ENCODE measurements around the gene LSM5. TPM values are rescaled to one million over a fixed set of nuclear protein-coding genes. Genes with fewer than 3 reads are reported as not detected.
A peak's percentile ranks its signal among the peaks of the same experiment; 100 is the strongest.

LSM5 gene
- 27.5 to 51.3 TPM (median 32.7 TPM) in 3 replicates for total RNA-seq
- long read RNA-seq, transcript LSM5-208 (5 exons, 2,258 nt), result major isoform, 31 of 40 reads
- long read RNA-seq, transcript LSM5-204 (5 exons, 740 nt), result minor isoform, 6 of 40 reads
- long read RNA-seq, partial matches to known transcripts, result 0 of 40 reads
- long read RNA-seq, other reads (novel, unspliced or antisense), result 1 of 40 reads

DNA sequence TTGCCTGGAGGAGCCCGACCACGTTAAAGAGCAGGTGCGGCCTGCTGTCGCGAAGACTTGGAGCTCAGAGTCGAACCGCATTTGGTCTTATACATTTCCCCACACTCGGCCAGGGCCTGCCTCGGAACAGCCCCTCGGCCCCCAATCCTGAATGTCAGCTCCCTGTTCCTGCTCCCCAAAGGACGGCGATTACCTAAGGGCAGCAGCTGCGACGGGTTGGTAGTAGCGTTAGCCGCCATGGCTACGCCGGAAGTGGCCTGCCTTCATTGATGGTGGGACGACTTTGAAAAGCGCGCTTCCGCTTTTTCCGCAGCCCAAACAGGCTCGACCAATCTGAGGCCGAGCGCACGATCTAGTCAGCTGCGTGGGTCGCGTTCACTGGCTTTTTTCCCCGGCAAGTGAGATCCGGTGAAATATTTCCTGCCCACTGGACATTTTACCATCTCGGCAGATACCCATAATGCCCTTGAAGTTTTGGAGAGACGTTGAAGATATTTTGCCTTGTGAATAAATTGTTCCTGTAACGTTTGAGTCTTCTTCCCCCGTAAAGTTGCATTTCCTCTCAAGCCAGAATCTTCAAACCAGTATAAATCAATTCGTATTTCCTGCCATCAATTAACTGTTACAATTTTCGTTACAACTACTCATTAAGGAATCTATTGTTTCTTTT, at the start of gene LSM5:
LSM5 (minus strand) TSS at position 254 of the 670 bp plus-strand sequence; CDS start at position 239, 15 bp downstream.
- Mint-ChIP-seq H3K36me3 (ENCODE audit: low read depth) (peaks cover 5% of the 10 kb centered on the region), H3K9me3 (ENCODE audit: low read depth) (no peaks in the 10 kb centered on the region), H3K27ac (ENCODE audit: unreplicated experiment) (peak within 1 kb of the TSS; percentile 81), H3K4me3 (ENCODE audit: unreplicated experiment) (peak within 1 kb of the TSS; percentile 74), H3K27me3 (ENCODE audit: low read depth) (no peaks in the 10 kb centered on the region), H3K4me1 (ENCODE audit: low read depth) (peaks cover 25% of the 10 kb centered on the region)
- TF ChIP-seq, protein P1, sequence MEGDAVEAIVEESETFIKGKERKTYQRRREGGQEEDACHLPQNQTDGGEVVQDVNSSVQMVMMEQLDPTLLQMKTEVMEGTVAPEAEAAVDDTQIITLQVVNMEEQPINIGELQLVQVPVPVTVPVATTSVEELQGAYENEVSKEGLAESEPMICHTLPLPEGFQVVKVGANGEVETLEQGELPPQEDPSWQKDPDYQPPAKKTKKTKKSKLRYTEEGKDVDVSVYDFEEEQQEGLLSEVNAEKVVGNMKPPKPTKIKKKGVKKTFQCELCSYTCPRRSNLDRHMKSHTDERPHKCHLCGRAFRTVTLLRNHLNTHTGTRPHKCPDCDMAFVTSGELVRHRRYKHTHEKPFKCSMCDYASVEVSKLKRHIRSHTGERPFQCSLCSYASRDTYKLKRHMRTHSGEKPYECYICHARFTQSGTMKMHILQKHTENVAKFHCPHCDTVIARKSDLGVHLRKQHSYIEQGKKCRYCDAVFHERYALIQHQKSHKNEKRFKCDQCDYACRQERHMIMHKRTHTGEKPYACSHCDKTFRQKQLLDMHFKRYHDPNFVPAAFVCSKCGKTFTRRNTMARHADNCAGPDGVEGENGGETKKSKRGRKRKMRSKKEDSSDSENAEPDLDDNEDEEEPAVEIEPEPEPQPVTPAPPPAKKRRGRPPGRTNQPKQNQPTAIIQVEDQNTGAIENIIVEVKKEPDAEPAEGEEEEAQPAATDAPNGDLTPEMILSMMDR (IDR thresholded peaks at IDR 0.05), result no peak
- peak; percentile 96 for DNase-seq (ENCODE audit: low spot score)

DNA sequence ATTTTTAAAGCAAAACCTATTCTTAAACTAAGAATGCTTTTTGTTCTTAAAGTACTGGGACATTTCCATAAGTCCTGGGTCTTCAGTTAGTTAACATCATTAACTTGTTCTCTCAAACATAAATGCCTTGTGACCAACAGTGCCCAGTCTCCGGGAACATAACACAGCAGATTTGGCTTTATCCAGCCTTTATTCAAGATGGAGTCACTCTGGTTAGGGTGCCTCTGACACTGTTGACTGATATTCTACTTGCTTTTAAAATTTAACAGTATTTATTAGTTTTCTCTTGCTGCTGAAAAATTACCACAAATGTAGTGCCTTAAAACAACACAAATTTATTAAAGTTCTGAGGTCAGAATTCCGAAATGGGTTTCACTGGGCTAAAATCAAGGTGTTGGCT, 49.2 kb upstream of the LSM5 start:
- Mint-ChIP-seq H3K4me3 (ENCODE audit: unreplicated experiment) (no peak overlapping the region), H3K27ac (ENCODE audit: unreplicated experiment) (no peak overlapping the region), H3K9me3 (ENCODE audit: low read depth) (peaks cover 3% of the 10 kb centered on the region), H3K36me3 (ENCODE audit: low read depth) (peaks cover 4% of the 10 kb centered on the region), H3K4me1 (ENCODE audit: low read depth) (peaks cover 29% of the 10 kb centered on the region), H3K27me3 (ENCODE audit: low read depth) (no peaks in the 10 kb centered on the region)
- DNase-seq (ENCODE audit: low spot score), result no peak
- TF ChIP-seq, protein P1 (IDR thresholded peaks at IDR 0.05), result no peak

DNA sequence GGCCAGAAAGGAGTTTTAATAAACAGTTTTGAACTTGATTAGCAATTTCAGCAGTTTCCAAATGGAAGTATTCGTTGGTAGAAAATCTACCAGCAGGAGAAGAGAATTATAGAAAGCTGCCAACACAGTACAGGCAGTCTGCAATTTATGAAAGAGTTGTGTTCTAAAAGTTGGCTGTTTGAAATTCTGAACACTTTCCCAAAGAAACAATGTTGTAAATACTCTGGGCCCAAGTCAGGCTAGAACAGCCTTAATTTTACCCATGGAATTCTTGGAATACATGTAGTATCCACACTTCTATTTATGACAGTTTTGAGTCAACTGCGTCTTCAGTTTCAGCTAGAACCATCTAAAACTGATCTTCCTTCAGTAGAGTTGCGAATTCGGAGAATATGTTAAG, 47.6 kb upstream of the LSM5 start:
- H3K4me1 Mint-ChIP-seq (ENCODE audit: low read depth), result peaks cover 37% of the 10 kb centered on the region
- no peak overlapping the region for H3K4me3 Mint-ChIP-seq (ENCODE audit: unreplicated experiment)
- no peaks in the 10 kb centered on the region for H3K27me3 Mint-ChIP-seq (ENCODE audit: low read depth)
- H3K36me3 Mint-ChIP-seq (ENCODE audit: low read depth), result no peaks in the 10 kb centered on the region
- H3K9me3 Mint-ChIP-seq (ENCODE audit: low read depth), result peaks cover 3% of the 10 kb centered on the region
- peak overlapping the region; percentile 41 for H3K27ac Mint-ChIP-seq (ENCODE audit: unreplicated experiment)
- no peak for DNase-seq (ENCODE audit: low spot score)
- TF ChIP-seq, protein P1 (IDR thresholded peaks at IDR 0.05), result no peak

DNA sequence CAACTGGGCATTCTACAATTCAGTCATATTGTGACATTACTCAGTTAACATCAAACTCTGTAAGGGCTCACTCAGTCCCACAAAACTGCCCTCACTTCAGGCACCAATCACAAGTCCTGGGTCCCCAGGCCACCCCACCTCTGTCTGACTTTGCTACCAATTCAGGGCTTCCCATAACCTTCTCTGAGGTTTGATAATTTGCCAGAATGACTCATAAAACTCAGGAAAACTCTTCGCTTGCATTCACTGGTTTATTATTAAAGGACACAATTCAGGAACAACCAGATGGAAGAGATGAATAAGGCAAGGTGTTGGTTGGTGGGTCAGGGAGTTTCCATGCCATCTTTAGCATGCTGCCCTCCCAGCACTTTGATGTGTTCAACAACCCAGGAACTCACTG, 46.4 kb upstream of the LSM5 start:
- peaks cover 37% of the 10 kb centered on the region for H3K4me1 Mint-ChIP-seq (ENCODE audit: low read depth)
- H3K27me3 Mint-ChIP-seq (ENCODE audit: low read depth), result no peaks in the 10 kb centered on the region
- H3K4me3 Mint-ChIP-seq (ENCODE audit: unreplicated experiment), result no peak overlapping the region
- H3K27ac Mint-ChIP-seq (ENCODE audit: unreplicated experiment), result no peak overlapping the region
- no peak for DNase-seq (ENCODE audit: low spot score)
- H3K9me3 Mint-ChIP-seq (ENCODE audit: low read depth), result peaks cover 3% of the 10 kb centered on the region
- no peaks in the 10 kb centered on the region for H3K36me3 Mint-ChIP-seq (ENCODE audit: low read depth)
- TF ChIP-seq, protein P1 (IDR thresholded peaks at IDR 0.05), result no peak

DNA sequence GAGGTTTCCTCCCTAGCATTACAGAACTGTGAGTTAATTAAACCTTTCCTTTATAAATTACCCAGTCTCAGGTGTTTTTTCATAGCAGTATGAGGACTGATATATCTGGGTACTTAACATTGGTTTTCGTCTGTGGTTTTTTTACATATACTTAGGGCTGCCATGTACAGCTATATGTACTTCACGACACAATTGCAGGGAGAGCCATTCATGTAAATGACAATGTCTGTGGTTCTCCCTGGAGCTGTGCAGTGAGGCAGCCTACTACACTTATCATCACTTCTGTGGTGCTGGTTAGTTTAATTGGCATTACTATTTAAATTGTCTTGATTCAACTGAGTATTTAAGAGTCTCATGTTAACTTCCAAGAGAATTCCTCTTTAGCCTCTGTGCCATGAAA, 45.8 kb upstream of the LSM5 start:
- H3K4me3 Mint-ChIP-seq (ENCODE audit: unreplicated experiment), result no peak overlapping the region
- H3K4me1 Mint-ChIP-seq (ENCODE audit: low read depth), result peaks cover 37% of the 10 kb centered on the region
- TF ChIP-seq, protein P1 (IDR thresholded peaks at IDR 0.05), result no peak
- H3K36me3 Mint-ChIP-seq (ENCODE audit: low read depth), result no peaks in the 10 kb centered on the region
- H3K27ac Mint-ChIP-seq (ENCODE audit: unreplicated experiment), result no peak overlapping the region
- peaks cover 3% of the 10 kb centered on the region for H3K9me3 Mint-ChIP-seq (ENCODE audit: low read depth)
- DNase-seq (ENCODE audit: low spot score), result no peak
- no peaks in the 10 kb centered on the region for H3K27me3 Mint-ChIP-seq (ENCODE audit: low read depth)

Data from chondrocyte (in vitro differentiated cells).